Activated CD8-positive, alpha-beta memory T cell treated with anti-CD3 and anti-CD28 coated beads, Interleukin-2, amount 10 ng/mL, durations not matched to agents 7 days and 5 days (primary cell): Measurements from ENCODE around the gene ASTN2. TPM values are rescaled to one million over a fixed set of nuclear protein-coding genes. Genes with fewer than 3 reads are reported as not detected.

Experiments used
- ATAC-seq: fragments of 150-1000 bp; cut with Tn5 transposase; one replicate; pipeline ENCODE4 v1.10.0; 2021; ENCODE audit warnings: moderate library complexity
- CTCF ChIA-PET: fragments of 350-600 bp; sonication (Branson Sonifier 250); formaldehyde crosslinking; loops from one replicate; lab custom pipeline; 2021; ENCODE audit warnings: antibody characterized with exemption; lab: Charles Lee
- DNase-seq: peaks from one replicate; pipeline ENCODE4 v3.0.0-alpha.2; 2020
- H3K27ac Mint-ChIP-seq: one replicate; pipeline ENCODE4 v1.8.0; 2021; ENCODE audit warnings: mild to moderate bottlenecking, mixed read lengths
- H3K27me3 Mint-ChIP-seq: one replicate; pipeline ENCODE4 v1.8.0; 2021; ENCODE audit warnings: mixed read lengths
- H3K36me3 Mint-ChIP-seq: one replicate; pipeline ENCODE4 v1.8.0; 2021; ENCODE audit warnings: mild to moderate bottlenecking, mixed read lengths
- H3K4me1 Mint-ChIP-seq: one replicate; pipeline ENCODE4 v1.8.0; 2021; ENCODE audit warnings: mixed read lengths
- H3K4me3 Mint-ChIP-seq: one replicate; pipeline ENCODE4 v1.8.0; 2021; ENCODE audit warnings: mild to moderate bottlenecking, moderate library complexity, mixed read lengths
- H3K9me3 Mint-ChIP-seq: one replicate; pipeline ENCODE4 v1.8.0; 2022; ENCODE audit warnings: low read depth, mixed read lengths
- total RNA-seq, 2 experiments: library from RNA; stranded (reverse); gene quantifications; one replicate each; pipeline ENCODE4 v1.2.3, GENCODE V29; 2021

ASTN2 gene
- total RNA-seq, 2 experiments from 2014 or later, result 4.0 to 5.4 TPM

GRCh38 chr9:117043159-117043558 is 371.7 kb downstream of the ASTN2 start:
- CTCF ChIA-PET, result no interaction called here
- Mint-ChIP-seq H3K27ac (no peak overlapping the region), H3K4me3 (no peak overlapping the region), H3K4me1 (no peaks in the 10 kb centered on the region), H3K27me3 (no peaks in the 10 kb centered on the region), H3K36me3 (no peaks in the 10 kb centered on the region), H3K9me3 (no peaks in the 10 kb centered on the region)
- no peak for ATAC-seq
- DNase-seq, result no peak

GRCh38 chr9:117035546-117035945 is 379.3 kb downstream of the ASTN2 start:
- ATAC-seq (no peak), DNase-seq (no peak)
- Mint-ChIP-seq H3K27me3 (no peaks in the 10 kb centered on the region), H3K36me3 (no peaks in the 10 kb centered on the region), H3K27ac (no peak overlapping the region), H3K4me3 (no peak overlapping the region), H3K9me3 (no peaks in the 10 kb centered on the region), H3K4me1 (no peaks in the 10 kb centered on the region)
- CTCF ChIA-PET, result no interaction called here

- Mint-ChIP-seq H3K36me3 (no peaks in the 10 kb centered on the region), H3K27me3 (no peaks in the 10 kb centered on the region), H3K9me3 (no peaks in the 10 kb centered on the region), H3K4me3 (no peak overlapping the region), H3K4me1 (no peaks in the 10 kb centered on the region), H3K27ac (no peak overlapping the region)
- CTCF ChIA-PET, result no interaction called here
- DNase-seq (no peak), ATAC-seq (no peak)
Observed at GRCh38 chr9:117034866-117035265, 380.0 kb downstream of the ASTN2 start.

GRCh38 chr9:117030254-117030768 is 384.5 kb downstream of the ASTN2 start:
- H3K9me3 Mint-ChIP-seq, result peaks cover 3% of the 10 kb centered on the region
- no peak overlapping the region for H3K4me3 Mint-ChIP-seq
- no peak overlapping the region for H3K27ac Mint-ChIP-seq
- H3K27me3 Mint-ChIP-seq, result no peaks in the 10 kb centered on the region
- H3K4me1 Mint-ChIP-seq, result no peaks in the 10 kb centered on the region
- no peak for ATAC-seq
- no peak for DNase-seq
- CTCF ChIA-PET, result no interaction called here
- no peaks in the 10 kb centered on the region for H3K36me3 Mint-ChIP-seq

GRCh38 chr9:117029341-117029740 is 385.5 kb downstream of the ASTN2 start:
- no peaks in the 10 kb centered on the region for H3K4me1 Mint-ChIP-seq
- no peaks in the 10 kb centered on the region for H3K36me3 Mint-ChIP-seq
- no peak overlapping the region for H3K4me3 Mint-ChIP-seq
- no peaks in the 10 kb centered on the region for H3K27me3 Mint-ChIP-seq
- ATAC-seq (no peak), DNase-seq (no peak)
- CTCF ChIA-PET, result no interaction called here
- H3K9me3 Mint-ChIP-seq, result peaks cover 3% of the 10 kb centered on the region
- H3K27ac Mint-ChIP-seq, result no peak overlapping the region

- ATAC-seq (no peak), DNase-seq (no peak)
- peaks cover 3% of the 10 kb centered on the region for H3K9me3 Mint-ChIP-seq
- H3K4me3 Mint-ChIP-seq, result no peak overlapping the region
- H3K36me3 Mint-ChIP-seq, result no peaks in the 10 kb centered on the region
- CTCF ChIA-PET, result no interaction called here
- H3K27me3 Mint-ChIP-seq, result no peaks in the 10 kb centered on the region
- H3K4me1 Mint-ChIP-seq, result no peaks in the 10 kb centered on the region
- no peak overlapping the region for H3K27ac Mint-ChIP-seq
Observed at GRCh38 chr9:117028103-117028858, 386.6 kb downstream of the ASTN2 start.

- DNase-seq (no peak), ATAC-seq (no peak)
- CTCF ChIA-PET, result no interaction called here
- Mint-ChIP-seq H3K4me1 (no peaks in the 10 kb centered on the region), H3K27me3 (no peaks in the 10 kb centered on the region), H3K4me3 (no peak overlapping the region), H3K27ac (no peak overlapping the region), H3K36me3 (no peaks in the 10 kb centered on the region), H3K9me3 (no peaks in the 10 kb centered on the region)
Observed at GRCh38 chr9:117021906-117022305, 393.0 kb downstream of the ASTN2 start.

GRCh38 chr9:117018966-117019617 is 395.8 kb downstream of the ASTN2 start:
- DNase-seq (no peak), ATAC-seq (no peak)
- no peak overlapping the region for H3K27ac Mint-ChIP-seq
- no peaks in the 10 kb centered on the region for H3K36me3 Mint-ChIP-seq
- no peaks in the 10 kb centered on the region for H3K27me3 Mint-ChIP-seq
- no peaks in the 10 kb centered on the region for H3K4me1 Mint-ChIP-seq
- no peak overlapping the region for H3K4me3 Mint-ChIP-seq
- no peaks in the 10 kb centered on the region for H3K9me3 Mint-ChIP-seq
- CTCF ChIA-PET, result no interaction called here

- ATAC-seq, result no peak
- no peak for DNase-seq
- no peak overlapping the region for H3K4me3 Mint-ChIP-seq
- no peak overlapping the region for H3K27ac Mint-ChIP-seq
- H3K27me3 Mint-ChIP-seq, result no peaks in the 10 kb centered on the region
- no peaks in the 10 kb centered on the region for H3K4me1 Mint-ChIP-seq
- CTCF ChIA-PET, result no interaction called here
- no peaks in the 10 kb centered on the region for H3K36me3 Mint-ChIP-seq
- no peaks in the 10 kb centered on the region for H3K9me3 Mint-ChIP-seq
Observed at GRCh38 chr9:117017414-117017985, 397.4 kb downstream of the ASTN2 start.

- Mint-ChIP-seq H3K9me3 (no peaks in the 10 kb centered on the region), H3K36me3 (no peaks in the 10 kb centered on the region), H3K4me1 (no peaks in the 10 kb centered on the region), H3K27me3 (no peaks in the 10 kb centered on the region), H3K27ac (no peak overlapping the region), H3K4me3 (no peak overlapping the region)
- CTCF ChIA-PET, result no interaction called here
- ATAC-seq (no peak), DNase-seq (no peak)
Observed at GRCh38 chr9:117014061-117014460, 400.8 kb downstream of the ASTN2 start.

- Mint-ChIP-seq H3K36me3 (no peaks in the 10 kb centered on the region), H3K4me1 (no peaks in the 10 kb centered on the region), H3K4me3 (no peak overlapping the region), H3K27me3 (no peaks in the 10 kb centered on the region), H3K9me3 (no peaks in the 10 kb centered on the region), H3K27ac (no peak overlapping the region)
- CTCF ChIA-PET, result no interaction called here
- ATAC-seq, result no peak
- DNase-seq, result no peak
Observed at GRCh38 chr9:117013440-117013995, 401.3 kb downstream of the ASTN2 start.

- no peak for DNase-seq
- Mint-ChIP-seq H3K4me1 (no peaks in the 10 kb centered on the region), H3K36me3 (no peaks in the 10 kb centered on the region), H3K27me3 (no peaks in the 10 kb centered on the region), H3K4me3 (no peak overlapping the region), H3K27ac (no peak overlapping the region), H3K9me3 (no peaks in the 10 kb centered on the region)
- CTCF ChIA-PET, result no interaction called here
- ATAC-seq, result no peak
Observed at GRCh38 chr9:117010061-117010460, 404.8 kb downstream of the ASTN2 start.

GRCh38 chr9:117008876-117009275 is 406.0 kb downstream of the ASTN2 start:
- no peaks in the 10 kb centered on the region for H3K27me3 Mint-ChIP-seq
- CTCF ChIA-PET, result no interaction called here
- DNase-seq (no peak), ATAC-seq (no peak)
- H3K36me3 Mint-ChIP-seq, result no peaks in the 10 kb centered on the region
- no peaks in the 10 kb centered on the region for H3K9me3 Mint-ChIP-seq
- no peak overlapping the region for H3K4me3 Mint-ChIP-seq
- H3K4me1 Mint-ChIP-seq, result no peaks in the 10 kb centered on the region
- no peak overlapping the region for H3K27ac Mint-ChIP-seq

- Mint-ChIP-seq H3K27ac (no peak overlapping the region), H3K4me3 (no peak overlapping the region), H3K27me3 (no peaks in the 10 kb centered on the region), H3K9me3 (no peaks in the 10 kb centered on the region), H3K4me1 (no peaks in the 10 kb centered on the region), H3K36me3 (no peaks in the 10 kb centered on the region)
- ATAC-seq, result no peak
- DNase-seq, result no peak
- CTCF ChIA-PET, result no interaction called here
Observed at GRCh38 chr9:117008461-117008860, 406.4 kb downstream of the ASTN2 start.
